Gastroesophageal sphincter (tissue), 3 donors: ENCODE measurements around the gene SCG2.

Experiments used
- CTCF ChIP-seq, 4 experiments: fragments of 200-600 bp in 2 of 4; fragments of 450-650 bp in 2 of 4; sonication (generic) in 1 of 4; IDR thresholded peaks; one replicate each; pipeline ENCODE4 v1.5.1; 2017 to 2019; ENCODE audit warnings: antibody characterized with exemption in 4 of 4, mild to moderate bottlenecking in 2 of 4, moderate library complexity in 2 of 4
- POLR2A ChIP-seq, 2 donors: fragments of 450-650 bp; IDR thresholded peaks; one replicate each; pipeline ENCODE4 v1.6.1; 2017; ENCODE audit warnings: antibody characterized with exemption in 2 of 2, mild to moderate bottlenecking in 2 of 2, moderate library complexity in 1 of 2
- POLR2AphosphoS5 ChIP-seq: sonication (generic); formaldehyde crosslinking; IDR thresholded peaks from one replicate; pipeline ENCODE4 v1.6.1; 2017; ENCODE audit warnings: antibody characterized with exemption

- TF ChIP-seq CTCF (IDR thresholded peaks at IDR 0.05) = no peak
- no peak for TF ChIP-seq POLR2A (IDR thresholded peaks at IDR 0.05)
- no peak for TF ChIP-seq POLR2AphosphoS5
These were observed 6.0 kb downstream of the SCG2 start for GRCh38 chr2:223596208-223596607.
